HG02970 (cell line): ENCODE results near the gene CYB5A.

Experiments
- ATAC-seq: cut with Tn5 transposase; IDR thresholded peaks from one replicate; pipeline ENCODE4 v1.9.1; 2021; ENCODE audit warnings: mild to moderate bottlenecking, moderate library complexity, moderate number of reproducible peaks; ENCODE audit not compliant: unreplicated experiment, low FRiP score

CYB5A gene

GRCh38 chr18:74225193-74225840, 66.4 kb downstream of the CYB5A start:
- ATAC-seq = no peak

- ATAC-seq = no peak
Measured at GRCh38 chr18:74222710-74223494, 68.9 kb downstream of the CYB5A start.

- no peak for ATAC-seq
Measured at GRCh38 chr18:74221081-74221480, 70.7 kb downstream of the CYB5A start.

GRCh38 chr18:74219056-74219455, 72.7 kb downstream of the CYB5A start:
- ATAC-seq = no peak

GRCh38 chr18:74217476-74218143, 74.2 kb downstream of the CYB5A start:
- no peak for ATAC-seq

GRCh38 chr18:74216661-74217110, 75.1 kb downstream of the CYB5A start:
- ATAC-seq = no peak

GRCh38 chr18:74215863-74216262, 75.9 kb downstream of the CYB5A start:
- ATAC-seq = no peak

- no peak for ATAC-seq
Measured at GRCh38 chr18:74213429-74213828, 78.3 kb downstream of the CYB5A start.

GRCh38 chr18:74204526-74205152, 87.1 kb downstream of the CYB5A start:
- ATAC-seq = no peak

- ATAC-seq = no peak
Measured at GRCh38 chr18:74203811-74204210, 88.0 kb downstream of the CYB5A start.
